Testis (tissue), 3 donors: ENCODE data around the gene HDAC9. TPM values are rescaled to one million over a fixed set of nuclear protein-coding genes. Genes with fewer than 3 reads are reported as not detected.

Experiments
- DNase-seq: peaks from one replicate; pipeline ENCODE4 v3.0.0-alpha.2; 2019
- H3K27ac ChIP-seq, 2 donors: fragments of 200-600 bp; sonication (generic); one replicate each; pipeline ENCODE4 v1.5.1; 2019
- H3K27me3 ChIP-seq: fragments of 200-600 bp; sonication (generic); one replicate; pipeline ENCODE4 v1.5.1; 2019
- H3K36me3 ChIP-seq: fragments of 200-600 bp; sonication (generic); one replicate; pipeline ENCODE4 v1.5.1; 2017; ENCODE audit warnings: low read depth; ENCODE audit errors: missing control alignments
- H3K4me1 ChIP-seq: fragments of 200-600 bp; sonication (generic); one replicate; pipeline ENCODE4 v1.5.1; 2019
- H3K4me3 ChIP-seq, 2 donors: fragments of 200-600 bp; sonication (generic); one replicate each; pipeline ENCODE4 v1.5.1; 2017 to 2019
- H3K9me3 ChIP-seq: fragments of 200-600 bp; sonication (generic); one replicate; pipeline ENCODE4 v1.5.1; 2017
- CTCF ChIP-seq, 3 experiments: fragments of 450-650 bp in 2 of 3; fragments of 200-600 bp in 1 of 3; sonication (generic) in 1 of 3; IDR thresholded peaks; one replicate each; pipeline ENCODE4 v1.5.1; 2016 to 2019; ENCODE audit warnings: antibody characterized with exemption in 3 of 3, mild to moderate bottlenecking in 2 of 3, moderate library complexity in 1 of 3
- POLR2A ChIP-seq: fragments of 450-650 bp; IDR thresholded peaks from one replicate; pipeline ENCODE4 v1.6.1; 2017; ENCODE audit warnings: antibody characterized with exemption, mild to moderate bottlenecking, moderate library complexity
- WGBS, 2 donors: methylation state at CpG; one replicate each; pipeline ENCODE4 v1.1.5; 2018; 5-methylcytosine and 5-hydroxymethylcytosine counted together
- intact Hi-C: fragments of 100-400 bp; cut with DNase I; formaldehyde crosslinking; loops from one replicate; pipeline ENCODE4 v1.15.1; 2023; ENCODE audit warnings: low total_unique reads
- polyA plus RNA-seq: library from polyadenylated mRNA; stranded (reverse); fragments of 350-450 nt; fragmentation: Illumina TruSeq; extraction: RNeasy Lipid Tissue Mini Kit (QIAGEN cat#74804); gene quantifications from one replicate; pipeline ENCODE4 v1.2.3, GENCODE V29; 2014; ENCODE audit warnings: low read depth, low replicate concordance; ENCODE audit not compliant: insufficient read depth
- total RNA-seq, 2 donors: library from RNA; depleted of rRNA; stranded (reverse); fragments of >200 nt; gene quantifications; one replicate each; pipeline ENCODE4 v1.2.3, GENCODE V29; 2016

Gene HDAC9
- total and polyA plus RNA-seq, 3 donors from 2014 or later = 30.6 to 35.5 (median 35.4) TPM

GRCh38 chr7:18786796-18787195, 291.2 kb downstream of the HDAC9 start:
- WGBS, 2 donors = 95 to 96% methylated on average over 2 of the region's 2 CpGs
- H3K27me3 ChIP-seq = no peaks in the 10 kb centered on the region
- no peaks in the 10 kb centered on the region for H3K4me1 ChIP-seq
- no peaks in the 10 kb centered on the region for H3K9me3 ChIP-seq
- intact Hi-C loops = no loop called here
- no peak overlapping the region for H3K4me3 ChIP-seq
- no peak overlapping the region for H3K27ac ChIP-seq
- DNase-seq = no peak
- TF ChIP-seq CTCF (IDR thresholded peaks at IDR 0.05) (no peak), POLR2A (no peak)
- no peaks in the 10 kb centered on the region for H3K36me3 ChIP-seq

GRCh38 chr7:18788026-18788425, 292.5 kb downstream of the HDAC9 start:
- TF ChIP-seq CTCF (IDR thresholded peaks at IDR 0.05) (no peak), POLR2A (no peak)
- no peak for DNase-seq
- H3K36me3 ChIP-seq = no peaks in the 10 kb centered on the region
- H3K4me1 ChIP-seq = no peaks in the 10 kb centered on the region
- 63 to 69% methylated on average over 2 of the region's 2 CpGs for WGBS, 2 donors
- H3K4me3 ChIP-seq = no peak overlapping the region
- no peaks in the 10 kb centered on the region for H3K27me3 ChIP-seq
- intact Hi-C loops = no loop called here
- H3K27ac ChIP-seq = no peak overlapping the region
- no peaks in the 10 kb centered on the region for H3K9me3 ChIP-seq

GRCh38 chr7:18792871-18793595, 297.5 kb downstream of the HDAC9 start:
- TF ChIP-seq POLR2A = no peak
- TF ChIP-seq CTCF (IDR thresholded peaks at IDR 0.05) = no peak
- H3K9me3 ChIP-seq = no peaks in the 10 kb centered on the region
- no peaks in the 10 kb centered on the region for H3K36me3 ChIP-seq
- no peaks in the 10 kb centered on the region for H3K4me1 ChIP-seq
- DNase-seq = no peak
- no peak overlapping the region for H3K4me3 ChIP-seq
- no peaks in the 10 kb centered on the region for H3K27me3 ChIP-seq
- H3K27ac ChIP-seq = no peak overlapping the region
- 90 to 92% methylated on average over 13 of the region's 13 CpGs for WGBS, 2 donors
- intact Hi-C loops = no loop called here

- Histone ChIP-seq H3K27ac (no peak overlapping the region), H3K4me1 (no peaks in the 10 kb centered on the region), H3K27me3 (no peaks in the 10 kb centered on the region), H3K36me3 (no peaks in the 10 kb centered on the region), H3K4me3 (no peak overlapping the region), H3K9me3 (no peaks in the 10 kb centered on the region)
- DNase-seq = no peak
- intact Hi-C loops = no loop called here
- TF ChIP-seq CTCF (IDR thresholded peaks at IDR 0.05) (no peak), POLR2A (no peak)
Observed at GRCh38 chr7:18796216-18796615, 300.7 kb downstream of the HDAC9 start.
